Astrocyte of the cerebellum (primary cell): Measurements from ENCODE around the gene TMPRSS4.

Experiments used
- DNase-seq: peaks from one replicate; pipeline ENCODE4 v3.0.0-alpha.2; 2011; ENCODE audit warnings: low read depth
- H3K4me3 ChIP-seq: 2 replicates; pipeline ENCODE4 v1.5.1; 2011; ENCODE audit warnings: mild to moderate bottlenecking, low read depth, low read length, moderate library complexity
- in situ Hi-C: cut with HindIII; loops from 2 replicates; pipeline ENCODE4 v1.10.0; 2017; ENCODE audit warnings: low sequenced_read_pairs
- TF ChIP-seq, protein P1 (sequence below): IDR thresholded peaks from 2 replicates; pipeline ENCODE4 v1.5.1; 2012; ENCODE audit warnings: low read length, low read depth, moderate library complexity, mild to moderate bottlenecking; ENCODE audit errors: missing control alignments

TMPRSS4 gene

DNA sequence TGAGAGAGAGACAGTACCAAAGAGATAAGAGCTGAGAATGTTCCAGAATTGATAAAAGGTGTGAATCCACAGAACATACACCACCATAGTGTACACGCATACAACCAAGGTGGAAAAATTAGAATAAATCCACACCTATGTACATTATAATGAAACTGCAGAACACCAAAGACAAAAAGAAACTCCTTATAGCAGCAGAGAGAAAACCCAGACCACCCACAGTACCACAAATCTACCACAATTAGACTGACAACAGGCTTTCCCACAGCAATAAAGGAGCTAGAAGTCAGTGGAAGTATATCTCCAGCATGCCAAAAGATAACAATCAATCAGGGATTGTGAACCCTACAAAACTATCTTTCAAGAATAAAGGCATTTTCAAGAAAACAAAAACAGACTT is 43.9 kb downstream of the TMPRSS4 start:
- TF ChIP-seq, protein P1, sequence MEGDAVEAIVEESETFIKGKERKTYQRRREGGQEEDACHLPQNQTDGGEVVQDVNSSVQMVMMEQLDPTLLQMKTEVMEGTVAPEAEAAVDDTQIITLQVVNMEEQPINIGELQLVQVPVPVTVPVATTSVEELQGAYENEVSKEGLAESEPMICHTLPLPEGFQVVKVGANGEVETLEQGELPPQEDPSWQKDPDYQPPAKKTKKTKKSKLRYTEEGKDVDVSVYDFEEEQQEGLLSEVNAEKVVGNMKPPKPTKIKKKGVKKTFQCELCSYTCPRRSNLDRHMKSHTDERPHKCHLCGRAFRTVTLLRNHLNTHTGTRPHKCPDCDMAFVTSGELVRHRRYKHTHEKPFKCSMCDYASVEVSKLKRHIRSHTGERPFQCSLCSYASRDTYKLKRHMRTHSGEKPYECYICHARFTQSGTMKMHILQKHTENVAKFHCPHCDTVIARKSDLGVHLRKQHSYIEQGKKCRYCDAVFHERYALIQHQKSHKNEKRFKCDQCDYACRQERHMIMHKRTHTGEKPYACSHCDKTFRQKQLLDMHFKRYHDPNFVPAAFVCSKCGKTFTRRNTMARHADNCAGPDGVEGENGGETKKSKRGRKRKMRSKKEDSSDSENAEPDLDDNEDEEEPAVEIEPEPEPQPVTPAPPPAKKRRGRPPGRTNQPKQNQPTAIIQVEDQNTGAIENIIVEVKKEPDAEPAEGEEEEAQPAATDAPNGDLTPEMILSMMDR = no peak
- no peak overlapping the region for H3K4me3 ChIP-seq
- in situ Hi-C loops = no loop called here

DNA sequence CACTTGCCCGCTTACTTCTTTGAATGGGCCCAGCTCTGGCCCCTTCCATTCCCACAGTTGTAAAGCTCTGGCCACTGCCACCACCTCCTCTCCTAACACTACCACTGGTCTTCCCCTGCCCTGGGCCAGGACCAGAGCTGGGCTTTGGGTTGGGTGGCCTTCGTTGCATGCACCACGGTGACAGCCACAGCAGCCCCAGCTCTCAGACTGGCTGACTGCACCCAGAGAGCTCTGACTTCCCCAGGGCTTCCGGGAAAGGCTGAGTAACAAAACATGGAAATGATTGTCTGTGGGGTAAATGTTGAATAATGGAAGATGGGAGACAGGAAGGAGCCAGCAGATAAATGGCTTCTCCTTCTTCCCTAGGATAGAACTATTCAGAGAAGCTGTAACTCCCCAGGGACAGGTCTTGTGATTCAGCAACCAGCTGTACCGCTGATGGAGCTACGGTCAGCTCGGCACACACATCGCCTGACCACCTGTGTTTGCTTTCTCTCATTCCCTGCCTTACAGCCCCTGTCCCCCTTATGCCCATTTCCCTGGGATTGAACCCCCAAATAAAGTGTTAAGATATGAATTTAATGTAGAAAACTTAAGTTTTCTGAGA is 48.2 kb downstream of the TMPRSS4 start:
- DNase-seq = no peak
- in situ Hi-C loops = no loop called here

More for the DNA sequence above, 43.9 kb downstream of the TMPRSS4 start:
- DNase-seq = no peak

DNA sequence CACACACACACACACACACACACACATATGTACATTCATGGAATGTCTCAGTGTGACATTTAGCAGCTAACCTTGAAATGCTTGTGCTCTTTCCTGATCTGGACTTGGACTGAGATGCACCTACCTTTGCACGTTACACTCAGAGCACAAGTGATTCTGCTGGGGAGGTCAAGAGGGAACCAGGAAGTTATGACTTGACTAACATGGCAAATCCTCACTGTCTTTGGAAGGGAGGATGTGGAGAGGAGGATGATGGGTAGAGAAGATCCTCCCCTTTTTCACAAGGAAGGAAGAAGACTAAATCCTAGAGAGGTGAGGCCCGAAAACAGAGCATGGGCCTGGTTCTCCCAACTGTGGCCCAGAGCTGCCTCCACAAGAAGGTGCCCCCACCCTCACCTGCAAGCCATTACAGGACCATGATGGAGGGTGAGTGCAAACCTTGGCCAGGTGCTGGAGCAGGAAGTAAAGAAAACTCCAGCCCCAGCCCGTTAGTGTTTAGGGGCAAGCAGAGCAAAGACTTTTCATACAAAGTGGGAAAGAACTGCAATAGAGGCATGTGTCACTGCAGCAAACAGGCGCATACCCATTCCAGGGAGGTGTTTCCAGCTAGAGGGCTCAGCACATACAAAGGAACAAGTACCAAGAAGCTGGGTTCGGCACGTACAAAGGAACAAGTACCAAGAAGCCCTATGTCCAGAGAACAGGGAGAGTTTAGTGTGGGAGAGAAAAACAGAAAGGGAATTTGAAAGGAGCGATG is 49.4 kb downstream of the TMPRSS4 start:
- TF ChIP-seq, protein P1 = no peak
- H3K4me3 ChIP-seq = no peak overlapping the region
- in situ Hi-C loops = no loop called here
- DNase-seq = no peak

More for the DNA sequence above, 48.2 kb downstream of the TMPRSS4 start:
- H3K4me3 ChIP-seq = no peak overlapping the region
- TF ChIP-seq, protein P1 = no peak

DNA sequence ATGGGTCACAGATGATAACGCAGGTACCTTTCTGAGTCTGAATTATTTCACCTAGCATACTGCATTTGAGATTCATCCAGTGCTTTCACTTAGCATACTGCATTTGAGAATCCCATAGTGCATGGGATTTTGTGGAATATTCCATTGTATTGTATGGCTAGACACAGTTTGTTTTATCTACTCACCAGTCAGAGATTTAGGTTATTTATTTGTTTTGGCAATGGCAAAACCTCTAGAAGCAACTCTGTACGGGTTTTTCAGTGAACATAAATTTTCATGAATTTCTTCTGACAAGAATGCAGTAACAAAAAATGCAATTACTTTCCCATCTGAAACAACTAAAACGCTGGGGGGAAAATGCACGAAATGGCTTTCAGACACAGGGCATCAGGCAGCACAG is 51.4 kb downstream of the TMPRSS4 start:
- in situ Hi-C loops = no loop called here
- H3K4me3 ChIP-seq = no peak overlapping the region
- TF ChIP-seq, protein P1 = no peak
- DNase-seq = no peak

DNA sequence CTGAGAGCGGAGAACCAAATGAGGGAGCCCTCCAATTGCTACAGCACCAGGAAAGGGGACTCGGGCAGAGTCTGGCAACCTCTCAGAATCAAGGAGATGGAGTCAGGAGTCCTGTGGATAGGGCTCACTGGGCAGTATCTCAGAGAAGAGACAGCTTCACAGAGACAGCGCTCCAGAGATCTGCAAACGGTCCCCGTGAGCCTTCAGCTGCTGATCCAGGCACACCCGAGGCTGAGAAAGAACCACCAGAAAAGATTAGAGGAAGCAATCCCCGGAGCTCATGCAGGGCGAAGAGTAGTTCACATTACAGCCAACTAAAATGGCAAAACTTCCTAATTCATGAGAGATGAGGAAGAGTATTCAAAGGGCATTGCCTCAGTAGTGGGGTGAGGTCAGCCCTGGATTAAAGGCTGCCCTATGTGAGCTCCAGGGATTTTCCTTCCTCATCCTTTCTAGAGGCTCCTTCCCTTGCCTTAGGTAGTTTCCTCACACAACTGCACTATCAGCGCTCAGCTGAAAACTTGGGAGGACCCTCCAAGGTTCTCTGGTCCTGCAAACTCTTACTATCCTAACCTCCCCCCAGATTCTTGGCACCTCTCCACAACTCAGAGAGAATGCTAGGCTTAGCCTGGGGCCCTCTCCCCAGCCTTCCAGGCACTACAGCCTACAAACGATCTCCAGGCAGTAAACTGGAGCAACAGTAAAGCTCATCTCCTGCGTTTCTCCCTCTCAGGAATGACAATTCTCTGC is 52.0 kb downstream of the TMPRSS4 start:
- TF ChIP-seq, protein P1 = no peak
- no peak for DNase-seq
- H3K4me3 ChIP-seq = no peak overlapping the region
- in situ Hi-C loops = no loop called here

DNA sequence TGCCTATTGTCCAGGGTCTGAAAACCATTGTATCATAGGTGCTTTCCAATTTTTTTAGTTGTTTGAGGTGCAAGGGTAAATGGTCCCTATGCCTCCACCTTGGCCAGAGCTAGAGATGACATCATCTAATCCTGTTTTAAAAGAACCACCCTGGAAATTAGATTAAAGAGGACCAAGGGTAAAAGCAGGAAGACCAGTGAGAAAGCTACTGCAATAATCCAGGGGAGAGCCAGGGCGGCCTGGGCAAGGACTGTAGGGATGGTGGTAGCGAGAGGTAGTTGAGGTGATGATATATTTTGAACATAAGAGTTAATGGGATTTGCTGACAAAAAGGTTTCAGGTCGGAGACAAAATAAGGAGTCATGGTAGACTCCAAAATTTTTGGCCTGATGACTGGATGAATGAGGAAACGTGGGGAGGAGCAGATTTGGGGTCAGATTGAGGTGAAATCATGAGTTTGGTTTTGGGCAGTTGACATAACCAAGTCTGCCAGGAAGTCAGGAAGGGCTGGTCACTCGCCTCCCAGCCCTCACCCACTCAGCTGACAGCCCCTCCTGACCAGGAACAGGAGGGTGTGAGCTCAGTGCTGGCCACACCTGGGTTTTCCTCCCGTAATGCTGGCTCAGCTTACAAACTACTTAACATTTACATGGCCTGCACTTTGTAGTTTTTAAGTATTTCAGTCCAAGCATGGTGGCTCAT is 52.7 kb downstream of the TMPRSS4 start:
- no peak overlapping the region for H3K4me3 ChIP-seq
- TF ChIP-seq, protein P1 = no peak
- DNase-seq = no peak
- in situ Hi-C loops = no loop called here
